NCI-H82 (cell line): ENCODE measurements around the gene HMCN2.
"Not testable (repeated sequence)": the region's sequence is repeated elsewhere in the genome, so short reads cannot be mapped to it uniquely, and the experiment has no call there.

Experiments
- DNase-seq: peaks from one replicate; lab custom pipeline; 2025; lab: John Stamatoyannopoulos, UW

Gene HMCN2

DNA sequence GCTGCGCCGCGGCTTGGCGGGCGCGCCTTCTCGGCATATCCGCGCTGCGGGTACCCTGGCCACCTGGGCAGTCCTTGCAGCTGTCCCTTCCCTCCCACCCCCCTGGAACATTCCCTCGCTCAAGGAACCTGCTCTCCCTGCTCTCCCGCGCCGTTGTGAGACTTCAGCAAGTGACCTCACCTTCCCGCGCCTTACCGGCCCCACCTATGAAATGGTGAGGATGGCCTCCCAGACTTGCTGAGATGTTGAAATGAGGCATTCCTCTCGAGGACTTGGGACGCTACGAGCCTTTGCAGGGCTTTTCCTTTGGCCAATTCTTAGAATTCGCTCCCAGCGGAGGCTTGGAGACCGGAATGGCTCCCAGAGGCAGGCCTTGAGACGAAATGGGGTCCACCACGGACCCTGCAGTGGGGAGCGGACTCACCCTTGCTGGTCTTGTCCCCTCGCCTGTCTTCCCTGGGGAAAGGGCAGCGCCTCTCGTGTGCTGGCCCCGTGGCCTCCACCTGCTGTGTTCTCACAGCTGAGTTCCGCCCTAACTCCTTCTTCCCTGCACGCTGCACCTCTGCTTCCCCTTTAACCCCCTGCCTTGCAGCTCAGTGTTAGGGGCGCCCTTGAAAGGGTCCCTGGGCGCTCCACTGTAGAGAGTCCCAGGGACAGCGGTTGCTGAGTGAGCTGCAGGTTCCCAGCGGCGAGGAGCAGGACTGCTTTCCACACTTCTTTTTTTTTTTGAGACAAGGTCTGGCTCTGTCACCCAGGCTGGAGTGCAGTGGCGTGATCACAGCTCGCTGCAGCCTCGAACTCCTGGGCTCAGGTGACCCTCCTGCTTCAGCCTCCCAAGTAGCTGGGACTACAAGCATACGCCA is 907 bp downstream of the HMCN2 start:
- DNase-seq, result no peak

DNA sequence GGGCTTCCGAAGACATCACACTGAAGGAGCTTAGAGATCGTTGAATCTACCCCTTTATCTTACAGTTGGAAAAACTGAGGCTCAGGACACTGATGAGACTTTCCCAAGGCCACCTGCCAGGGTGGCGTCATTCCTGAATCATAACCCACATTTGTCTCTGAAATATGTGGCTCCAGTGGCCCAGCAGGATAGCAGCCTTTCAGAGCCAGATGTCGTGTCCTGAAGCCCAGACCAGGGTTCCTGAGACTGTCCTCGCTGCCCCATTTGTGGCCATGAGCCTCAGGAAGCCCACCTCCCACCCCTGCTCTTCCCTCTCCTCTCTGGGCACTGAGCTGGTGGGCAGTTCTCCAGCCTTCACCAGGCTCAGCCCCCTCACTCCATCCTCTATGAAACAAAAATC is 2.4 kb downstream of the HMCN2 start:
- DNase-seq, result no peak

DNA sequence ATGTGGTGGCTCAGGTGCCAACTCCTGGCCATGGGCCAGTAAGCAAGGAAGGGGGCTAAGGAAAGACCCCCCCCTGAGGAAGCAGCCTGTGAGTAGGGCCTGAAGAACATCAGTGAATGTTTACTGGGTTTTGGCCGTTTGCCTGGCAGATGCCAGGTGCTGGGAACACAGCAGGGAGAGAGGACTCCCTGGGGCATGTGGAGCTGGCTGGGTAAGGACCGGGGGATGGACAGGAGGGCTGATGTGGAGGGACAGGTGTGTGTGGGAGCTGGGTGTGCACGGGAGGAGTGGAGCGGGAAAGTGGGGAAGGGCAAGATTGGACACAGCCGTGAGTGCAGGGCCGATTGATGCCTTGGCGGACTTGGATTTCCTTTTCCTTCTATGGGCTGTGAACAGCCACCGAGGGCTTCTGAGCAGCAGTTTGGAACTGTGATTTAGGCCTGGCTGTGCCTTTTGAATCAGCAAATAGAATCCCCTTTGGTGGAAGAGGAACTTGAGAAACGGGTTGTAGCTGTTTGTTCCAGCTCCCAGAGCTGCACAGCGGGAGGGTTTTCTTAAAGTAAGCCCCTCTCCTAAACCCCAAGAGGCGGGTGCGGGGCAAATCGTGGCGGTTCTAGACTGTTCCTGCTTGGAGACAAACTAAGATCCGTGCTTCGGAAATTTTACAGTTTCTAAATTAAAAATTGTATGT is 3.1 kb downstream of the HMCN2 start:
- DNase-seq, result peak; percentile 27

DNA sequence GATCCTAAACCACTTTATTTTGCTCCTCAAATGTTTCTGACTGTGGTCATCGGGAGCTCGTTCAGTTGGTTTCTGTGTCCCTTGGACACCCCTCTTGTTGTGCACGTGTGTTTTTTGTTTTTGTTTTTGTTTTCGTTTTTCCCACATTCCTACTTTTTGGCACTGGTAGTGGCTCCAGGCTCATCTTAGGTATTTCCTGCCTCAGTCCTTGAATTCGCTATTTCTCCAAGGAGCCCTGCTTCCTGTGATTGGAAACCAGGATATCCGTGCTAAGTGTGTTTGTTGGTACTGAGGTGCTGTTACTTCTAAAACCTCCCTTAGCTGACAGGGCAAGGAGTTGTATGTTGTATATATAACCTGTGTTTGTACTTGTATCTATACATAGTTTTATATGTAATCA is 5.9 kb downstream of the HMCN2 start:
- no peak for DNase-seq

DNA sequence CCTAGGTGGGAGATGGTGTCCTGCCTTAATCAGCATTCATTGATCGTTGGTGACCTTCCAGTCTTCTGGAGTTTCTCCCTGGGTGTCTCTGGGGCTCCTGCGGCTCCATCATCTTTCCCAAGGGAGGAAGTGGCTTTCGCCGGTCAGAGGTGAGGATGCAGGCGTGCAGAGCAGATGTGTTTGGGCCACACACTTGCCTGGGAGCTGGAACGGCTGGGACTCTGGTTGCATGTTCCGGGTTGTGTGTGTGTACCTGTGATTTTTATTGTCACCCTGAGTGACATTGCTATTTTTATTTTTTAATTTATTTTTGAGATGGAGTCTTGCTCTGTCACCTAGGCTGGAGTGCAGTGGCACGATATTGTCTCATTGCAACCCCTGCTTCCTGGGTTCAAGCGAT is 9.6 kb downstream of the HMCN2 start:
- DNase-seq, result no peak

DNA sequence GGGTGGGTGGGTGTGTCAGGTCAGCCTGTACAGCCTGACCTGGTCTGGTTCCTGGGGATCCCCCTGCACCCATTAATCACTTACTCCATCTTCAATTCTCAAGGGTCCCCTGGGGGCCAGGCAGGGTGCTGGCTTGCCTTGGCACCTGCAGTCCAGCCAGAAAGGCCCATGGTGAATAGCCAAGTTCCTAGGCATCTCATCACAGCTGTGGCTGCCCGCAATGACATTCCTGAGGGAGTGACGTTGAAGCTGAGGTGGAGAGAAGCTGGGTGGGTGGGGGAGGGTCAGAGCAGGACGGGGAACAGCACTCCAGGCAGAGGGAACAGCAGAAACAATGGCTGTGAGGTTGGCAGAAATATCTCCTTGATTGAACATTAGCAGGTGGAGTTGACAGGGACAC is 10.6 kb downstream of the HMCN2 start:
- DNase-seq, result no peak

DNA sequence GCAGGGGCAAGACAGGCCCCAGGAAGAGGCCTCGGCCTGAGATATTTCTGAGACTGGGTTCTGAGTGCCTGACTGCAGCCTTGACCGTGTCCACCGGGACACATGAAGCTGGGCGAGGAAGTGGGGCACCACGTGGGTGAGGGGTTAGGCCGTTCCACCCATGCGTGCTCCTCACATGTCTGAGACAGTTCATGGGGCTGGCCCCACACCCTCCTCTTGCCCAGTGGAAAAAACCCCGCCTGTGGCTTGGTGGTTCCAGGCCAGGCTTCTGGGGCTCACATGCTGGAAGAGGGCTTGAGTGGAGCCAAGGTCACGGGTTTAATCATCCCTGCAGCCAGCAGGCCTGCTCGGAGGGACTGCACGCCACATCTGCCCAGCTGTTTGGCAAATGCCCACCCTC is 11.4 kb downstream of the HMCN2 start:
- DNase-seq, result no peak

DNA sequence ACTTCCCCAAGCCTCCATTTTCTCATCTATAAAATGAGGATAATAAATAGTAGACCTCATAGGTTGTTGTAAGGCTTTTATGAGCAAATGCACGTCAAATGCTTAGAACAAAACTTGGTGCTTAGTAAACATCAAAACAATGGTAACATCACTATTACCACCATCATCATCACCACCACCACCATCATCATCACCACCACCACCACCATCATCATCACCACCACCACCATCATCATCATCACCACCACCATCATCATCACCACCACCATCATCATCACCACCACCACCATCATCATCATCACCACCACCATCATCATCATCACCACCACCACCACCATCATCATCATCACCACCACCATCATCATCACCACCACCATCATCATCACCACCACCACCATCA is 12.0 kb downstream of the HMCN2 start:
- DNase-seq, result not testable (repeated sequence)

DNA sequence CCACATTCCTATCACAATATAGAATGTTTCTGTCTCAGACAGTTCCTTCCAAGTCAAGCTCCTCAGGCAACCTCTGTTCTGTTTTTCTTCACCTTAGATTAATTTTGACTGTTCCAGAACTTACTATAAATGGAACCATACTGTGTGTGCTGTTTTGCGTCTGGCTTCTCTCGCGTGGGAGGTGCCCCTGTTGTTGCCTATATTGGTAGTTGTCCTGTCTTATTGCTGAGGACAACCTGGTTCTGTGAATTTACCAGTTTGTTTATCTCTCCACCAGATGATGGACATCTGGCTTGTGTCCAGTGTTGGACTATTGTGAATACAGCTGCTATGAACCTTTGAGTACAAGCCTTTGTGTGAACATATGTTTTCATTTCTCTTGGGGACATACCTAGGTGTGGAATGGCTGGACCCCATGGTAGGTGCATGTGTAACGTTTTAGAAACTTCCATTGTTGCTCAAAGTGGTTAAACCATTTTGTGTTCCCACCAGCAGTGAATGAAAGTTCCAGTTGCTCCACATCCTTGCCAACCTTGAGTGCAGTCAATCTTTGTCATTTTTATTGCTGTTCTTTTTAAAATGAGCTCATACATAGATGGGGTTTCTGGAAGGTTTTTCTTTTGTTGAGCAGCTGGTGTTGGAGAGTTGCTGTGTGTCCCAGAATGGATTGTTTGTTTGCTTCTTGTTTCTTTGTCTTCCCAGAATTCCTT is 18.1 kb downstream of the HMCN2 start:
- DNase-seq, result no peak

DNA sequence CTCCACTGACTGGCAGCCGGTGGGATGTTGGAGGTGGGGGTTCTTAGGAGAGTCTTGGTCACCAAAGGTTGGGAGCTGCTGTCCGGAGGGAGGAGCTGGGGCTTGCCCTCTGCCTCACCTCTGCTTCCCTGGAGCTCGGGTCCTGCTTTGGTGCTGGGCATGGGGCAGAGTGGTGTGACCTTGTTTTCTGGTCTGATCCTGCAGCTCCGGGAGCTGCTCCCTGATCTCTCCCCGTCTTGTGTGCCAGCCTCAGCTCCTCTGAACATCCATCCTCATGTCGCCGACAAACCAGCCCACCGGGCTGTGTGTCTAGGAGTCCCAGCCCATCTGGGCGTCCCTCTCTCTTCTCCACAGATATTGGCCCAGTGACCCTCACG is 18.7 kb downstream of the HMCN2 start:
- DNase-seq, result no peak

DNA sequence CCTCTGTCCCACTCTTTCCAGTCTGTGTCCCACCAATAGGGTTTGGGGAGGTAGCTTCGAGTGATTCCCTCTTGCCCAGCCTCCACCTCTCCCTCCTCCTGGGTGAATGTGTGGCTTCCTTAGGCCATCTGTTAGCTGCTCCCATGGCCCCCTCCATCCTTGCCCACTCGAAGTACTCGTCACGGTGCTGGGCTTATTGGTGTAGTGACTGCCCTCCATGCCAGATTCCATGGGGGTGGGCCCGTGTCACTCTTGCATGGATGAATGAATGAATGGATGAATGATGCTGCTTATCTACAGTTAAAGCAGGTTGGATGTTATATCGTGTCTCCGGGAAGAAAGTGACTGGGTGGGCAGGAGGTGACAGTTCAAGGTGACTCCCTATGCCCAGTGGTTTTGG is 19.1 kb downstream of the HMCN2 start:
- DNase-seq, result no peak

DNA sequence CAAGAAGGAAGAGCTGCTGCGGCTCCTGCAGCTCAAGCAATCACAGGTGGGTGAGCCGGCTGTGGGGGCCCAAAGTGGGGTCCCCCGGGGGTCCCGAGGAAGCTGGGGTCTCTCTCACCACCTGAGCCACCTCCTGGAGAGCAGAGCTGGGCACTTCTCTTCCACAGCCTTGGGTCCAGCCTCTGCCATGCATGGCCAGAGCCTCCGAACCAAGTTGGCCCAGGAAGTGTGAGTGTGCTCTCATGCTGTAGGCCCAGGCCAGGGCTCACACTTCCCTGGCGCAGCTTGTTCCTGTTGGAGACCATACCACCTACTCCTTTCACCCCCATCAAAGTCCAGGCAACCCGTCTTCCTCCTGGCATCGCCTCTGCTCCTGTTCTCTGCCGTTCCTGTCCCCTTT is 19.7 kb downstream of the HMCN2 start:
- no peak for DNase-seq

DNA sequence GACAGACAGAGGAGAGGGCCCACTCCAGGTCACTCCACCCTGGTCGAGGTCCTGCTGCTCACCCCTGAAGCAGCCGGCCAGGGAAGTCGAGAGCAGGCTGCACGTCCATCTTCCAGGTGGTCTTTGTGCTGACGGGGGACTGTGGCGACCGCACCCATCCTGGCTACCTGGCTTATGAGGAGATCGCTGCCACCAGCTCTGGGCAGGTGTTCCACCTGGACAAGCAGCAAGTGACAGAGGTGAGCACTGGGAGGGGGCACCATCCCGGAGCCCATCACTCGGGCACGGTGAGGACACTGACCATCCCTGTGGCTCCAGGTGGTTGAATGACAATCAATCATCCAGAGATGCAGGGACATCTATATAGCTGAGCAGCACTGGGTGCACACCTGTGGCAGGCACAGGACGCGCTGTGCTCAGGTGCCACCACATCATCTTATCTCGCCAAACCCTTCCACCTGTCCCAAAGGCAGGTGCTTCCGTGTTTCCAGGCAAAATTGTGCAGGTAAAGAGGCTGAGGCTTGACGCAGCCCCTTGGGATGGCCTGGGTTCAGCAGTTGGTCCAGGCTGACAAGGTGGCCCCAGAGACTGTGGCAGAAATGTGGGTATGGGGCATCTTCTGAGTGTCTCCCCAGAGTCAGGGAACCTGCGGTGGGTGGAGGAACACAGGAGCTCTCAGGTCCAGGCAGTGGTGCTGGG is 20.7 kb downstream of the HMCN2 start:
- no peak for DNase-seq

DNA sequence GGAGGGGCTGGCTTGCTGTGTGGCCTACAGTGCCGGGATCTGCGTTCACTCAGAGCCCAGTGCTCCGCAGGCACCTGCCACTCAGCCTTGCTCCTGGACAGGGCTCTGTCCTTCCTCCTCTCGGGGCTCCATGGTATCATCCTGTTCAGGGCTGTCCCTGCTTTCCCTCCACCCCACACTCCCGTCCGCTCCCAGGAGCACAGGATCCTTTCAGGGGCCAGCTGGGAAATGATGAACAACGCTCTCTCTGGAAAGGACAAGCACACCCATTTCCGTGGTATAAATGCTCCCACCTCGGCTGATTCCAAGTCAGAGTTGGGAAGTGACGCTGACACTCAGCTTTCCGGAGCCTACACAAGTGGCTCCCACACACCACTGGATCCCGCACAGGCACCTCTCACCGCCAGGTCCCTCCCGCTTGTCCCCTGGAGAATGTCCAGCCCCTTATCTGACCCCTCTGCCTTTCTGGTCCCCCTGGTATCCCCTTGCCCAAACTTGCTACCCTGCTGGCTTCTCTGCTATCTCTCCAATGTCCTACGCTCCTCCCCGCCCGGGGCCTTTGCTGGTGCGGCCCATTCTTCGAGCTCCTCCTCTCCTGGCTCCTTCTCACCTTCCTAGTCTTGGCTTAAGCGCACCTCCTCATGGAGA is 21.3 kb downstream of the HMCN2 start:
- no peak for DNase-seq

DNA sequence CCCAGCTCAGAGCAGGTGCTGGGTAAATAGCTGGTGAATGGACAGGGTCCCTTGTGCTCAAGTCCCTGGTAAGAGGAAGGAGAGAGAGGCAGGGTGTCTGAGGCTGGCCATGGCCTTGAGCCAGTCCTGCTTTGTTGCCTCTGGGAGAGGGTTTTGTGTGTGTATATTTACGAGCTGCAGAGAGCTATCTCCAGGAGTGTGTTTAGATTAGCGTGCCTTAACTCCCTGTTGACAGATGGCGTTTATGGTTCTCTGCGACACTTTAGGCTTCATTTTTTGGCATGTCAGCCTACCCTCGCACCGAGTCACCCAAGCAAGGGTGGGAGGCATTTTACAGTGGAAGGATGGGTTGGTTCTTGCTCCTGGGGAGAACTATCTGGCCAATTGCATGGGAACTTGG is 22.2 kb downstream of the HMCN2 start:
- DNase-seq, result no peak

DNA sequence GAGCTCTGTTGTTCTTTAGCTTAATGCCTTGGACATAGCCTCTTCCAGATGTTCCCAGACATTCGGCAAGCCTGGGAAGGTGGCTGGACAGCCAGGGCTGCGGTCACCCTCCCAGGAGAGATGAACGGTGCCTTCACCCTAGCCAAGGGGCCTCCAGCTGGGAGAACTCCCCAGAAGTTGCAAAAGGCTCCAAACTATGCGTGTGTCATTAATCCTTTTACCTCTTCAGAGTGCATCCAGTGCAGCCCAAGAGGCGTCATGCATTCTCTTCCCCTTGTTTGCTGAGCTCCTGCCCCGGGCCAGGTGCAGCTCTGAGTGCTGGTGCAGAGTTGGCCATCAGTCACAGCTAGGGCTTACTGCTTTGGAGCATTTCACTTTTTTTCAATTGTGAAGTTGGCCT is 22.8 kb downstream of the HMCN2 start:
- no peak for DNase-seq

DNA sequence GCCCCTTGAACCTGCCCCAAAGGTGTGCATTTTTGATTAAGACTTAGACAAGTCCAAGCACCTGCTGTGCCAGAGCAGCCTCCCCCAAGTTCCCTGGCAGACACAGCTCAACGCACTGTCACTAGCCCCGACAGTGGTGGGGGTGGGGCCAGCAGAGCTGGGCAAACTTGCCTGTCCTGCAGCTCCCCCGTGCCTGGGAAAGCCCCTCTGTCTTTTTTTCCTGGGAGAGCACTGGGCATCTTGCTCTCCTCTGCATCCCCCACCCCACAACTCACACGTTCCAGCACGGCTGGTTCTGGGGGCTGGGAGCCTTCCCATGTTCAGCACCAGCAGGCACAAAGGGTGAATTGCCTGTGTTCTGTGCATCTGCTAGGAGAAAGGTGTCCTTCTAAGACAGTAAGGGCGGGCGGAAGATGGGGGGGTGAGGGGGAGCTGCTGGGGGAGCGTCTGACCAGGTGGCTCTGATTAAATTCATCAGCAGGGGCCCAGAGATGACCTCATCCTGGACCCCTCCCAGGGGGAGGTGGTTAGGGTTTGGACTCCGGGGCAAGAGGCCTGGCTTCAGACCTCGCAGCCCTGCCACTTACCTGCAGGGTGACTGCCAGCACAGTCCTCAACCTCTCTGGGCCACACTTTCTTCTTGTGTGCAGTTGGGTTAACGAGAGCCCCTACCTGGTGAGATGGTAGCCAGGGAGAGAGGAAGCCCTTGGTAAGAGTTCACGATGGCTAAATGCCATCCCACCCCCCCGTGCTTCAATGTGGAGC is 23.5 kb downstream of the HMCN2 start:
- no peak for DNase-seq

DNA sequence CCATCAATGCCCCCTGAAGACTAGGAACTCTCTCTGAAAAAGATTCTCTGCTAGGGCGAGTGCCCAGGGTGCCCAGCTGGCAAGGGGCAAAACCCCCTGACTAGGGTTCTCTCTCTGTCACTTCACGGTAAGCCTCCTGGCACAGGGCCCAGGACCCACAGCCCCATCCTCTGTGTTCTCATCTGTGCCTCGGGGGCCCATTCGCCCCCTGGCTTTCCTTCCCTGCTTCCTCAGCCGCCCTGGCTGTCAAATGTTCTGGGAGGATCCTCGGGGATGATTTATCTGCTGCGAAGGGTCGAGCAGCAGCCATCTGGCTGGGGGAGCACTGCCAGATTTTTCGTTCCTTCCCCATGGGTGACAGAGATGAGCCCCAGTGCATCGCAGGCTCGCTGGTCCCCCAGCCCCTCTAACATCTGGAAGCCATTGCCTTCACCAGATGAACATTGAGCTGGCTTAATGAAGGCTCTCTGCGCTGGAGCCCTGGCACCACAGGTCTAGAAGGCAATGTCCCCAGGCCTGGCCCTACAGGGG is 24.2 kb downstream of the HMCN2 start:
- DNase-seq, result peak; percentile 29

DNA sequence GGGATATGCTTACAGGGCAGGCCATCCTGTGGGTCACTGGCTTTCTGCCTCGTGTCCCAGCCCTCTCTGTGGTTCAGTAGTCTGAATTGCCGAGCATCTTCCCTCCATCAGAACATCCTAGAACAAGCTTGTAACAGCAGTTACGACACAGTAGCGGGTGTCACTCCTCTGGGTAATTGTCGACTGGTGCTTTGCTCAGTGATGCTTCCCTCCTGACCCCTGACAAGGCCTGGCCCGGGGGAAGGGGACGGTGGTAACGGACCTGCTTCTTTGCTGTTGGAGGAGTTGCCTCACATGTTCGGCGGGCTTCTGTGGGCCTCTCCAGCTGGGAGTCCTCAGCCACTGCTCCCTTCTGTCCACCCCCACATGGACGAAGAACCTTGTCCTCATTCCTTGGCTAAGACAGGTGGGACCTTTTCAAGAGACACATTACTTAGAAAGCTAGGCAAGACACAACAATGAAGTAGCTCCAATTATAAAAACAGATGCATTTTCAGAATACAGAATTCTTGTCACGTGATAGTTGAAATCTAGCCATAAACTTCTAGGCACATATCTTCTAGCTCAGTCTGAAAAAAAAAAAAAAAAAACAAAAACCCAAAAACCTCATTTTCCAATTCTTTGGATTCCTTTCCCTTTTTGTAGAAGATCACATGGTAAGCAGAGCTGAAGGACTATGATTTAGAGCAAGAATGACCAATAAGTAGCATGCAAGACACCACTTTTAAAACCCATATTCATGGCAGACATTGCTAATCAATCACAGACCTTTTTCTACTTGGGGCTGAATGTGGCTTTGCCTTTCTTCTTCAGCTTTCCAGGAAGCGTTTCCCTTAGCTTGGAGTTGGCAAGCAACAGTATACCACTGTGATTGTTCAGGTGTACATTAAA is 25.0 kb downstream of the HMCN2 start:
- DNase-seq, result no peak

DNA sequence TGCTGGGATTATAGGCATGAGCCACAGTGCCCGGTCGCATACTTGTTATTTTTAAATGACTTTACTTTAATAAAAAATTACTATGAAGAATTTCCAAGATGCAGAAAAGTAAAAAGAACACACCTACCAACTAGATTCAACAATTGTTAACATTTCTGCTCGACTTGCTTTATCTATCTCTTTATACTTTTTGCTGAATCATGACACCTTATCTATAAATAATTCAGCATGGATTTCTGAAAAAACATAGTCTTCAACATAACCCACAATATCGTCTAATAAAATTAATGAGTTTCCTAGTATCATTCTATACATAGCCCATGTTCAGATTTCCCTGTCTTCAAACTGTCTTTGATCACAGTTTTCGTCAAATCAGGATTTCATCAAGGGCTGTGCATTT is 25.9 kb downstream of the HMCN2 start:
- DNase-seq, result no peak
